ENCODE results near the gene KLHL17.
"Not testable (repeated sequence)": the region's sequence is repeated elsewhere in the genome, so short reads cannot be mapped to it uniquely, and the experiment has no call there.

The KLHL17 gene

GRCh38 chr1:970242-970972 lies 10.0 kb downstream of the KLHL17 start:
- ATAC-seq: no peak
- no peak for DNase-seq

GRCh38 chr1:970973-971730 lies 10.8 kb downstream of the KLHL17 start:
- no peak for DNase-seq

GRCh38 chr1:971751-972506 lies 11.5 kb downstream of the KLHL17 start:
- DNase-seq (no peak), ATAC-seq (no peak)

More at GRCh38 chr1:970973-971730, 10.8 kb downstream of the KLHL17 start:
- ATAC-seq: no peak

GRCh38 chr1:972726-973458 lies 12.5 kb downstream of the KLHL17 start:
- ATAC-seq (no peak), DNase-seq (no peak)

- no peak for DNase-seq
- no peak for ATAC-seq
These were observed 13.3 kb downstream of the KLHL17 start for GRCh38 chr1:973459-974292.

- ATAC-seq (no peak), DNase-seq (no peak)
These were observed 13.9 kb downstream of the KLHL17 start for GRCh38 chr1:974293-974640.

GRCh38 chr1:974687-975328 lies 14.4 kb downstream of the KLHL17 start:
- ATAC-seq: no peak
- DNase-seq: no peak

- DNase-seq (no peak), ATAC-seq (no peak)
These were observed 15.0 kb downstream of the KLHL17 start for GRCh38 chr1:975365-975764.

GRCh38 chr1:975896-976683 lies 15.7 kb downstream of the KLHL17 start:
- ATAC-seq: peak; percentile 56
- DNase-seq: peak; percentile 60

- ATAC-seq, DNase-seq: not testable (repeated sequence)
These were observed 16.4 kb downstream of the KLHL17 start for GRCh38 chr1:976791-977190.

GRCh38 chr1:978069-978834 lies 17.9 kb downstream of the KLHL17 start:
- ATAC-seq: no peak

GRCh38 chr1:978835-979743 lies 18.7 kb downstream of the KLHL17 start:
- ATAC-seq: no peak

More at GRCh38 chr1:978069-978834, 17.9 kb downstream of the KLHL17 start:
- DNase-seq: no peak

GRCh38 chr1:979744-980072 lies 19.3 kb downstream of the KLHL17 start:
- DNase-seq (no peak), ATAC-seq (no peak)

More at GRCh38 chr1:978835-979743, 18.7 kb downstream of the KLHL17 start:
- DNase-seq: no peak

- DNase-seq: no peak
- no peak for ATAC-seq
These were observed 19.8 kb downstream of the KLHL17 start for GRCh38 chr1:980137-980571.

- DNase-seq (no peak), ATAC-seq (no peak)
These were observed 20.4 kb downstream of the KLHL17 start for GRCh38 chr1:980602-981395.

- ATAC-seq: no peak
- DNase-seq: no peak
These were observed 21.1 kb downstream of the KLHL17 start for GRCh38 chr1:981491-981954.

GRCh38 chr1:981955-982558 lies 21.7 kb downstream of the KLHL17 start, which contains the start of gene PERM1:
PERM1 (minus strand) TSS chr1:982093; CDS start chr1:981029, 1,064 bp downstream.
- no peak for ATAC-seq
- DNase-seq: no peak

Data from stimulated activated naive CD8-positive, alpha-beta T cell treated with anti-CD3 and anti-CD28 coated beads, Interleukin-15, Interleukin-2, amounts not matched to agents 100 U/mL and 50 U/mL, for 24 hours (primary cell).